SH-SY5Y (cell line): ENCODE data around the gene PDHA1.

ENCODE experiments used
- GATA2 ChIP-seq: IDR thresholded peaks from 2 replicates; pipeline ENCODE4 v1.6.1; 2011; ENCODE audit warnings: mild to moderate bottlenecking, low read depth, low read length
- GATA3 ChIP-seq: IDR thresholded peaks from 2 replicates; pipeline ENCODE4 v1.6.1; 2011; ENCODE audit warnings: low read depth, mild to moderate bottlenecking, low read length, moderate library complexity

GRCh38 chrX:19386679-19387078, 43.0 kb downstream of the PDHA1 start:
- TF ChIP-seq GATA2 (no peak), GATA3 (no peak)
